Transverse colon (tissue), 4 donors: ENCODE results near the gene CD22. TPM values are rescaled to one million over a fixed set of nuclear protein-coding genes. Genes with fewer than 3 reads are reported as not detected.

Experiments
- DNase-seq: peaks from one replicate; pipeline ENCODE4 v3.0.0-alpha.2; 2019
- H3K27ac ChIP-seq, 4 donors: fragments of 200-600 bp; sonication (generic); 2 replicates each; pipeline ENCODE4 v1.5.1; 2016 to 2018; ENCODE audit warnings: inconsistent platforms in 4 of 4
- H3K27me3 ChIP-seq: fragments of 200-600 bp; sonication (generic); 2 replicates; pipeline ENCODE4 v1.5.1; 2017; ENCODE audit warnings: inconsistent platforms
- H3K36me3 ChIP-seq, 4 donors: fragments of 200-600 bp; sonication (generic); 2 replicates each; pipeline ENCODE4 v1.5.1; 2017 to 2019; ENCODE audit warnings: inconsistent platforms in 4 of 4
- H3K4me1 ChIP-seq, 4 donors: fragments of 200-600 bp; sonication (generic); 2 replicates each; pipeline ENCODE4 v1.5.1; 2017 to 2020; ENCODE audit warnings: inconsistent platforms in 4 of 4
- H3K4me3 ChIP-seq, 4 donors: fragments of 200-600 bp; sonication (generic); 1 replicate in 1 of 4; 2 replicates in 3 of 4; pipeline versions ENCODE4 v1.5.1 to v1.6.1; 2017 to 2019; ENCODE audit warnings: inconsistent platforms in 4 of 4
- H3K9me3 ChIP-seq, 2 donors: fragments of 200-600 bp; sonication (generic); 2 replicates each; pipeline ENCODE4 v1.5.1; 2017 to 2019; ENCODE audit warnings: inconsistent platforms in 2 of 2
- CTCF ChIP-seq, 5 experiments: fragments of 200-600 bp in 3 of 5; fragments of 450-650 bp in 2 of 5; sonication (generic) in 3 of 5; IDR thresholded peaks; 1 replicate in 2 of 5; 2 replicates in 3 of 5; pipeline ENCODE4 v1.5.1; 2016 to 2017; ENCODE audit warnings: antibody characterized with exemption in 5 of 5, inconsistent platforms in 3 of 5, mild to moderate bottlenecking in 2 of 5, moderate library complexity in 1 of 5
- EP300 ChIP-seq: sonication (generic); formaldehyde crosslinking; IDR thresholded peaks from one replicate; pipeline ENCODE4 v1.6.1; 2017; ENCODE audit warnings: antibody characterized with exemption, low read depth
- POLR2A ChIP-seq: fragments of 450-650 bp; IDR thresholded peaks from one replicate; pipeline ENCODE4 v1.6.1; 2016; ENCODE audit warnings: antibody characterized with exemption, mild to moderate bottlenecking, moderate library complexity
- POLR2AphosphoS5 ChIP-seq, 3 donors: sonication (generic); formaldehyde crosslinking; IDR thresholded peaks; one replicate each; pipeline ENCODE4 v1.6.1; 2016; ENCODE audit warnings: antibody characterized with exemption in 3 of 3
- WGBS, 2 donors: methylation state at CpG; one replicate each; pipeline ENCODE4 v1.1.5; 2018; ENCODE audit warnings: low coverage in 1 of 2; 5-methylcytosine and 5-hydroxymethylcytosine counted together
- in situ Hi-C, 4 donors: fragments of 200-750 bp; cut with MboI; loops; one replicate each; pipeline versions ENCODE4 v1.15.0 to v1.15.1; 2017; ENCODE audit warnings: low sequenced_read_pairs in 3 of 4, low pct_ligation_motif_present in 1 of 4, low pct_unique_long_range_greater_than_20kb in 1 of 4
- intact Hi-C: fragments of 100-400 bp; cut with DNase I; formaldehyde crosslinking; loops from one replicate; pipeline ENCODE4 v1.15.1; 2023; ENCODE audit warnings: low total_unique reads
- total RNA-seq, 4 donors: library from RNA; depleted of rRNA; stranded (reverse); fragments of >200 nt; gene quantifications; one replicate each; pipeline ENCODE4 v1.1.0, GENCODE V29; 2016

The CD22 gene
- total RNA-seq, 4 donors from 2014 or later = 4.4 to 27.7 (median 21.1) TPM; not detected in 1

- no peak overlapping the region for H3K27ac ChIP-seq
- no peaks in the 10 kb centered on the region for H3K9me3 ChIP-seq
- in situ Hi-C loops = no loop called here
- no peaks in the 10 kb centered on the region for H3K4me1 ChIP-seq
- WGBS, 2 donors = 71 to 76% methylated on average over 17 to 25 of the region's 25 CpGs
- DNase-seq = no peak
- no peaks in the 10 kb centered on the region for H3K27me3 ChIP-seq
- no peak overlapping the region for H3K4me3 ChIP-seq
- no peak for TF ChIP-seq CTCF (IDR thresholded peaks at IDR 0.05)
- no peaks in the 10 kb centered on the region for H3K36me3 ChIP-seq
- intact Hi-C loops = no loop called here
These were observed 8.4 kb downstream of the CD22 start for GRCh38 chr19:35337097-35337983.

- TF ChIP-seq CTCF (IDR thresholded peaks at IDR 0.05) = no peak
- no peak for TF ChIP-seq POLR2A
- TF ChIP-seq EP300 = no peak
- TF ChIP-seq POLR2AphosphoS5 (IDR thresholded peaks at IDR 0.05) = no peak
- Histone ChIP-seq H3K4me1 (no peaks in the 10 kb centered on the region), H3K9me3 (no peaks in the 10 kb centered on the region), H3K27ac (no peak overlapping the region), H3K4me3 (no peak overlapping the region), H3K27me3 (no peaks in the 10 kb centered on the region), H3K36me3 (no peaks in the 10 kb centered on the region)
- intact Hi-C loops = no loop called here
- in situ Hi-C loops = no loop called here
- 85% methylated on average over 12 of the region's 13 CpGs; no CpG with 5 or more reads in 1 of the 2 donors for WGBS, 2 donors
- DNase-seq = no peak
These were observed 9.0 kb downstream of the CD22 start for GRCh38 chr19:35337984-35338296.

GRCh38 chr19:35340431-35340830, 11.4 kb downstream of the CD22 start:
- Histone ChIP-seq H3K4me1 (no peaks in the 10 kb centered on the region), H3K36me3 (no peaks in the 10 kb centered on the region), H3K27ac (no peak overlapping the region), H3K9me3 (no peaks in the 10 kb centered on the region), H3K27me3 (peaks cover 4% of the 10 kb centered on the region), H3K4me3 (no peak overlapping the region)
- in situ Hi-C loops (loop anchor here in 1 of 4 donors (10.0 kb wide), 1 partner anchor 154 kb away; the partner anchor contains the start of gene KRTDAP), intact Hi-C loops (no loop called here)
- TF ChIP-seq EP300 (no peak), POLR2AphosphoS5 (IDR thresholded peaks at IDR 0.05) (no peak), CTCF (IDR thresholded peaks at IDR 0.05) (no peak)
- DNase-seq = no peak
- 90% methylated on average over 11 of the region's 11 CpGs; no CpG with 5 or more reads in 1 of the 2 donors for whole genome bisulfite sequencing, 2 donors

- Histone ChIP-seq H3K4me1 (no peaks in the 10 kb centered on the region), H3K36me3 (no peaks in the 10 kb centered on the region), H3K4me3 (no peak overlapping the region), H3K9me3 (no peaks in the 10 kb centered on the region), H3K27me3 (peaks cover 4% of the 10 kb centered on the region), H3K27ac (no peak overlapping the region)
- intact Hi-C loops = no loop called here
- DNase-seq = no peak
- 85% methylated on average over 16 of the region's 16 CpGs; no CpG with 5 or more reads in 1 of the 2 donors for WGBS, 2 donors
- in situ Hi-C loops = loop anchor here in 1 of 4 donors (10.0 kb wide), 1 partner anchor 154 kb away; the partner anchor contains the start of gene KRTDAP
- TF ChIP-seq EP300 (no peak), POLR2AphosphoS5 (IDR thresholded peaks at IDR 0.05) (no peak), POLR2A (no peak), CTCF (IDR thresholded peaks at IDR 0.05) (no peak)
These were observed 12.0 kb downstream of the CD22 start for GRCh38 chr19:35341006-35341405.
